NB4 (cell line): Measurements from ENCODE around the gene PCDH17.

Source experiments
- POLR2A ChIP-seq: IDR thresholded peaks from 2 replicates; pipeline ENCODE4 v1.6.1; 2011; ENCODE audit warnings: mild to moderate bottlenecking; ENCODE audit not compliant: insufficient read length; ENCODE audit errors: extremely low read depth
- TF ChIP-seq, protein P1 (sequence below): IDR thresholded peaks from 2 replicates; pipeline ENCODE4 v1.6.1; 2011; ENCODE audit warnings: low read depth, low read length
- TF ChIP-seq, protein P2 (sequence below): IDR thresholded peaks from one replicate; pipeline ENCODE4 v1.5.1; 2012; ENCODE audit warnings: low read depth, low read length

DNA sequence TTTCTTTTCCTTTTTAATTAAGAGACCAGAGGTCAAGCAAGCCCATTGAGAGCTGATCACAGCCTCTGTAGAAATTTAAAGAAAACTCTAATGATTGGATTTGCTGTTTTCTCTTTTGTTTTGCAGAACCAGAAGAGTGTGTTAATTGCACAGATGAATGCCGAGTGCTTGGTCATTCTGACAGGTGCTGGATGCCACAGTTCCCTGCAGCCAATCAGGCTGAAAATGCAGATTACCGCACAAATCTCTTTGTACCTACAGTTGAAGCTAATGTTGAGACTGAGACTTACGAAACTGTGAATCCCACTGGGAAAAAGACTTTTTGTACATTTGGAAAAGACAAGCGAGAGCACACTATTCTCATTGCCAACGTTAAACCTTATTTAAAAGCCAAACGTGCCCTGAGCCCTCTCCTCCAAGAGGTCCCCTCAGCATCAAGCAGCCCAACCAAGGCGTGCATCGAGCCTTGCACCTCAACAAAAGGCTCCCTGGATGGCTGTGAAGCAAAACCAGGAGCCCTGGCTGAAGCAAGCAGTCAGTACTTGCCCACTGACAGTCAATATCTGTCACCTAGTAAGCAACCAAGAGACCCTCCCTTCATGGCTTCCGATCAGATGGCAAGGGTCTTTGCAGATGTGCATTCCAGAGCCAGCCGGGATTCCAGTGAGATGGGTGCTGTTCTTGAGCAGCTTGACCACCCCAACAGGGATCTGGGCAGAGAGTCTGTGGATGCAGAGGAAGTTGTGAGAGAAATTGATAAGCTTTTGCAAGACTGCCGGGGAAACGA is 93.1 kb downstream of the PCDH17 start:
- no peak for TF ChIP-seq POLR2A
- TF ChIP-seq, protein P1, sequence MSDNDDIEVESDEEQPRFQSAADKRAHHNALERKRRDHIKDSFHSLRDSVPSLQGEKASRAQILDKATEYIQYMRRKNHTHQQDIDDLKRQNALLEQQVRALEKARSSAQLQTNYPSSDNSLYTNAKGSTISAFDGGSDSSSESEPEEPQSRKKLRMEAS = no peak
- TF ChIP-seq, protein P2, sequence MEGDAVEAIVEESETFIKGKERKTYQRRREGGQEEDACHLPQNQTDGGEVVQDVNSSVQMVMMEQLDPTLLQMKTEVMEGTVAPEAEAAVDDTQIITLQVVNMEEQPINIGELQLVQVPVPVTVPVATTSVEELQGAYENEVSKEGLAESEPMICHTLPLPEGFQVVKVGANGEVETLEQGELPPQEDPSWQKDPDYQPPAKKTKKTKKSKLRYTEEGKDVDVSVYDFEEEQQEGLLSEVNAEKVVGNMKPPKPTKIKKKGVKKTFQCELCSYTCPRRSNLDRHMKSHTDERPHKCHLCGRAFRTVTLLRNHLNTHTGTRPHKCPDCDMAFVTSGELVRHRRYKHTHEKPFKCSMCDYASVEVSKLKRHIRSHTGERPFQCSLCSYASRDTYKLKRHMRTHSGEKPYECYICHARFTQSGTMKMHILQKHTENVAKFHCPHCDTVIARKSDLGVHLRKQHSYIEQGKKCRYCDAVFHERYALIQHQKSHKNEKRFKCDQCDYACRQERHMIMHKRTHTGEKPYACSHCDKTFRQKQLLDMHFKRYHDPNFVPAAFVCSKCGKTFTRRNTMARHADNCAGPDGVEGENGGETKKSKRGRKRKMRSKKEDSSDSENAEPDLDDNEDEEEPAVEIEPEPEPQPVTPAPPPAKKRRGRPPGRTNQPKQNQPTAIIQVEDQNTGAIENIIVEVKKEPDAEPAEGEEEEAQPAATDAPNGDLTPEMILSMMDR = no peak
